ENCODE data around the gene CCNI. TPM values are rescaled to one million over a fixed set of nuclear protein-coding genes. Genes with fewer than 3 reads are reported as not detected.

CCNI gene
- 77.4 and 113 TPM in 2 replicates for total RNA-seq

GRCh38 chr4:77075869-77076799 lies at the start of gene CCNI:
Gene CCNI (minus strand): TSS chr4:77075989. CDS start chr4:77066362, 9,627 bp downstream.

Other genes with a start within 250 kb of the CCNI start
- gene SOWAHB, start 177.8 kb downstream of the CCNI start, total RNA-seq: under 0.01 TPM in 1 of 2 replicates, not detected in the other
- gene SEPTIN11, start 126.2 kb downstream of the CCNI start, total RNA-seq: 184 and 230 TPM in 2 replicates
- gene CCNG2, start 81.2 kb upstream of the CCNI start, total RNA-seq: 12.4 and 22.7 TPM in 2 replicates

All from aortic smooth muscle cell (primary cell).